DOHH2 (cell line): ENCODE results near the gene PAK2.

Source experiments
- H3F3A ChIP-seq: fragments of 200-600 bp; sonication (generic), shearing (Covaris generic); 2 replicates; pipeline ENCODE4 v1.6.0; 2016; ENCODE audit warnings: antibody characterized with exemption, mild to moderate bottlenecking; ENCODE audit not compliant: control insufficient read depth, insufficient read depth
- H3K27ac ChIP-seq: fragments of 200-600 bp; sonication (generic); 2 replicates; pipeline ENCODE4 v1.5.1; 2014; ENCODE audit warnings: low read depth, mild to moderate bottlenecking, low read length, moderate library complexity
- H3K27me3 ChIP-seq: fragments of 200-600 bp; sonication (generic); 2 replicates; pipeline ENCODE4 v1.6.1; 2014; ENCODE audit warnings: mild to moderate bottlenecking, low read length, mixed read lengths; ENCODE audit not compliant: control insufficient read depth
- H3K36me3 ChIP-seq: fragments of 200-600 bp; sonication (generic); 2 replicates; pipeline ENCODE4 v1.6.1; 2014; ENCODE audit warnings: mild to moderate bottlenecking, low read length, moderate library complexity, mixed read lengths; ENCODE audit not compliant: control insufficient read depth
- H3K4me1 ChIP-seq: fragments of 200-600 bp; sonication (generic); 2 replicates; pipeline ENCODE4 v1.6.1; 2014; ENCODE audit warnings: mild to moderate bottlenecking, low read length, mixed read lengths; ENCODE audit not compliant: control insufficient read depth
- H3K4me2 ChIP-seq: fragments of 200-600 bp; sonication (generic); 2 replicates; pipeline ENCODE4 v1.6.0; 2014; ENCODE audit warnings: mild to moderate bottlenecking, low read length, moderate library complexity
- H3K4me3 ChIP-seq: fragments of 200-600 bp; sonication (generic); 2 replicates; pipeline ENCODE4 v1.5.1; 2014; ENCODE audit warnings: mild to moderate bottlenecking, low read length, mixed read lengths
- H3K79me2 ChIP-seq: fragments of 200-600 bp; sonication (generic); 2 replicates; pipeline ENCODE4 v1.6.1; 2014; ENCODE audit warnings: mild to moderate bottlenecking, low read length, mixed read lengths; ENCODE audit not compliant: control insufficient read depth
- H3K9me2 ChIP-seq: fragments of 200-600 bp; sonication (generic); replicated peaks from 2 replicates; pipeline ENCODE4 v1.6.1; 2014; ENCODE audit warnings: mild to moderate bottlenecking, low read length, mixed read lengths; ENCODE audit not compliant: control insufficient read depth
- H3K9me3 ChIP-seq: fragments of 200-600 bp; sonication (generic); 2 replicates; pipeline ENCODE4 v1.6.1; 2014; ENCODE audit warnings: antibody characterized with exemption, low read length, mixed read lengths; ENCODE audit not compliant: control insufficient read depth, insufficient read depth
- H4K20me1 ChIP-seq: fragments of 200-600 bp; sonication (generic); 2 replicates; pipeline ENCODE4 v1.6.0; 2014; ENCODE audit warnings: low read depth, mild to moderate bottlenecking, antibody characterized with exemption, low read length, moderate library complexity; ENCODE audit not compliant: control insufficient read depth, insufficient read depth
- CTCF ChIP-seq: fragments of 200-600 bp; sonication (generic); IDR thresholded peaks from one replicate; pipeline ENCODE4 v1.5.1; 2014; ENCODE audit warnings: antibody characterized with exemption, mild to moderate bottlenecking, low read depth, low read length; ENCODE audit not compliant: poor library complexity, severe bottlenecking
- EZH2phosphoT487 ChIP-seq: fragments of 200-600 bp; sonication (generic); IDR thresholded peaks from 2 replicates; pipeline ENCODE4 v1.6.1; 2017; ENCODE audit warnings: borderline replicate concordance, mild to moderate bottlenecking, antibody characterized with exemption, low read length, moderate library complexity, mixed read lengths

PAK2 gene

GRCh38 chr3:196697270-196697669, 42.4 kb upstream of the PAK2 start:
- Histone ChIP-seq H3K4me1 (peaks cover 18% of the 10 kb centered on the region), H3K4me3 (no peak overlapping the region), H3K36me3 (no peaks in the 10 kb centered on the region), H3F3A (no peaks in the 10 kb centered on the region), H3K4me2 (no peak overlapping the region), H3K27me3 (peaks cover 3% of the 10 kb centered on the region; the same call in 1 of the 2 replicates), H4K20me1 (no peaks in the 10 kb centered on the region), H3K27ac (no peak overlapping the region), H3K9me3 (no peaks in the 10 kb centered on the region), H3K9me2 (no peaks in the 10 kb centered on the region), H3K79me2 (no peaks in the 10 kb centered on the region)
- TF ChIP-seq CTCF = no peak
- TF ChIP-seq EZH2phosphoT487 = no peak

GRCh38 chr3:196699749-196700148, 39.9 kb upstream of the PAK2 start:
- TF ChIP-seq CTCF (no peak), EZH2phosphoT487 (no peak)
- Histone ChIP-seq H3K4me3 (no peak overlapping the region), H3K36me3 (no peaks in the 10 kb centered on the region)

GRCh38 chr3:196700801-196701200, 38.9 kb upstream of the PAK2 start:
- no peaks in the 10 kb centered on the region for H3K9me3 ChIP-seq

More at GRCh38 chr3:196699749-196700148, 39.9 kb upstream of the PAK2 start:
- H3K9me2 ChIP-seq = no peaks in the 10 kb centered on the region
- H3F3A ChIP-seq = no peaks in the 10 kb centered on the region
- no peak overlapping the region for H3K4me2 ChIP-seq
- H3K79me2 ChIP-seq = no peaks in the 10 kb centered on the region
- H4K20me1 ChIP-seq = no peaks in the 10 kb centered on the region
- peaks cover 15% of the 10 kb centered on the region for H3K4me1 ChIP-seq
- H3K27ac ChIP-seq = no peak overlapping the region
- H3K27me3 ChIP-seq = no peaks in the 10 kb centered on the region
- no peaks in the 10 kb centered on the region for H3K9me3 ChIP-seq

More at GRCh38 chr3:196700801-196701200, 38.9 kb upstream of the PAK2 start:
- H3K27me3 ChIP-seq = no peaks in the 10 kb centered on the region
- H3F3A ChIP-seq = no peaks in the 10 kb centered on the region
- H3K79me2 ChIP-seq = no peaks in the 10 kb centered on the region
- no peaks in the 10 kb centered on the region for H3K36me3 ChIP-seq
- H3K4me2 ChIP-seq = no peak overlapping the region
- H3K9me2 ChIP-seq = no peaks in the 10 kb centered on the region
- no peak overlapping the region for H3K27ac ChIP-seq
- TF ChIP-seq CTCF (no peak), EZH2phosphoT487 (no peak)
- no peak overlapping the region for H3K4me3 ChIP-seq
- peaks cover 15% of the 10 kb centered on the region for H3K4me1 ChIP-seq
- no peaks in the 10 kb centered on the region for H4K20me1 ChIP-seq
